HG03575 (cell line): ENCODE data around the gene PRKAB1.

Experiments used
- ATAC-seq: cut with Tn5 transposase; IDR thresholded peaks from one replicate; pipeline ENCODE4 v1.9.1; 2021; ENCODE audit not compliant: unreplicated experiment, insufficient number of reproducible peaks, low FRiP score; ENCODE audit errors: extremely low read depth

PRKAB1 gene

GRCh38 chr12:119659289-119659897, 8.5 kb upstream of the PRKAB1 start:
- ATAC-seq, result no peak

DNA sequence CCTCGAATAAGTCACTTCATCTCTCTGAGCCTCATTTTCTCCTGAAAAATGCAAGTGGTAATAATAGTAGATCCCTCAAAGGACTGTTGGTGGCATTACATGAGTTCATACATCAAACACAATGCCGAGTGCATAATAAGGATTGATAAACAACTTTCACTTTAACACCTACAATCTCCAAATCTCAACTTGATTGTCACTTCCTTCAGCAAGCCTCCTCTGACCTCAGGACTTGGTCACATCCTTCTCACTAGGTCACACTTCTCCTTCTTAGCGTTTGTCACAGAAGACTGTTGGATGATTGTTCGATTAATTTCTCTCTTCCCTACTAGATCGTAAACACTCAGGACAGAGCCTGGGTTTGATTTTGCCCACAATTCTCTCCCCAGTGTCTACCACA, 7.9 kb upstream of the PRKAB1 start:
- ATAC-seq, result no peak

- no peak for ATAC-seq
These were observed 6.1 kb upstream of the PRKAB1 start for GRCh38 chr12:119661882-119662281.

- no peak for ATAC-seq
These were observed 3.3 kb upstream of the PRKAB1 start for GRCh38 chr12:119664642-119665041.

DNA sequence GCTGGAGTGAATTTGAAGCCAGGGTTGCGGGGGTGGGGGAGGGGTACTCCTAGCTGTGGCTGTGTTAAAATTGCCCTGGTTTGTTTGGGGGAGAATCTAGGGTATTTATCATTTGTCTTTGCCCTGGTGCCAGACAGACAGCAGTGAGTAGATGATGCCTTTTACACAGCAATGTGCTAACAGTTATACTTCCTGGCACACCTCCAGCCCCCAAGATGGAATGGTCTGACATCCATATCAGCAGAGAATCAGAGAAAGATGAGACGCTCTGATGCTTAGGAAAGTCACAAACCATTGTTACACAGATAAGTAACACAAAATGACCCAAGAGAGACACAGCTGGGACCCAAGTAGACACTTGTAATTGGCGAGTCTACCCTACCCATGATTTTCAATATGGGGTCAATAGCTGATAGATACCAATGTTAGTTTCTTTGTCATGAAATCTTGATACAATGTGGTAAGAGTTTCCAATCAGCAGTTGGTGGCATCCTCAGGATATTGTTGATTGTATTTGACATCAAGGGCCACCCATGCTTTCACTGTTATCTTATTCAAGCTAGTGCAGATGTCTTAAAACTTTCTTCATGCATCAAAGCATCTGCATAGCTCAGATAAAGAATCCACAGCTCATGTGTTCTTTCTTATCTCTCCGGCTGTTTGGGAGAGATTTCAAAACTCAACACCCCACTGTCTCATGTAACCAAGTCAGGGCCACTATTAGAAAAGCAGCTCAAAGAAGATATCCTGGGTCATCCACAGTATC, 2.6 kb upstream of the PRKAB1 start:
- ATAC-seq, result no peak

DNA sequence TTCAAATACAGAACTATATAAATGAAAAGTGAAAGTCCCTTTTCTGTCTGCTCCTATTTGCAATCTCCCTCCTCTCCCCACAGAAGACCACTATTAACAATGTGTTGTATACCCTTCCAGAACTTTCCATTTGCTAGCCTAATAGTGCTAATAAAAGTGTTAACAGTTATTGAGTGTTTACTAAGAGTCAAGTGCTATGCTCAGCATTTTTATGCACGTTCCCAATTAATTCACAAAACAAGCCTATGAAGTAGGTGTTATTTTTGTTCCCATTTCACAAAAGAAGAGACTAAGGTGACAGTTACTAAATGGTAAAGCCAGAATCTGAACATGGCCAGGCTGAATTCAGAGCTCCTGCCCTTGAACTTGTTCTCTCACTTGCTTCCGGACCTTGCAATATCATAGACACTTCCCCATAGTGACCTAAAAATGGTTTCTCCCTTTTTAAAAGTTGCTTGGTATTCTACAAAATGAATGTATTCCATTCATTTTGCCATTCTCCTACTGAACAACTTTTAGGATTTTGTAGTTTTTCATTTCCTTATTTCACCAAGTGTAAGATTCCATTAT, 1.6 kb upstream of the PRKAB1 start:
- no peak for ATAC-seq

GRCh38 chr12:119666900-119667576, 895 bp upstream of the PRKAB1 start:
- no peak for ATAC-seq

DNA sequence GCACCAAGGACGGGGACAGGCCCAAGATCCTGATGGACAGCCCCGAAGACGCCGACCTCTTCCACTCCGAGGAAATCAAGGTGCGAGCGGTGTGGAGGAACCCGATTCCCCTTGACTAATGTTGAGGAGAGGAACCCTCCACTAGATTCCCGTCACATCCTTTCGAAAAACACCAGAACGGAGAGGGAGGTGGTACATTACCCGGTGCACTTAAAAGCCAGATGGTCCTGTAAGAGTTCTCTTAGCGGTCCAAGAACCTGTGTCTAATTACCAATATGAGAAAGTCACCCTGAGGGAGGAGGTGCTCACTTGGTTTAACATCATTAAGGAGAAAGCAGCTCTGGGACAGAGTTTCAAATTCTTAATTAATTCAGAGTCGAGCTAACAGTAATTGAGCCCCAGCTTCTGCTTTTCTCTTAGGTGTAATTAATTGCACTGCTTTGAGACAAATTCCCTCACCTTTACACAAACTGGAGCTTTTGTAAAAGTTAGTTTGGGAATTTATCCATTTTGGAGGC, 450 bp downstream of the PRKAB1 start:
- ATAC-seq, result no peak

DNA sequence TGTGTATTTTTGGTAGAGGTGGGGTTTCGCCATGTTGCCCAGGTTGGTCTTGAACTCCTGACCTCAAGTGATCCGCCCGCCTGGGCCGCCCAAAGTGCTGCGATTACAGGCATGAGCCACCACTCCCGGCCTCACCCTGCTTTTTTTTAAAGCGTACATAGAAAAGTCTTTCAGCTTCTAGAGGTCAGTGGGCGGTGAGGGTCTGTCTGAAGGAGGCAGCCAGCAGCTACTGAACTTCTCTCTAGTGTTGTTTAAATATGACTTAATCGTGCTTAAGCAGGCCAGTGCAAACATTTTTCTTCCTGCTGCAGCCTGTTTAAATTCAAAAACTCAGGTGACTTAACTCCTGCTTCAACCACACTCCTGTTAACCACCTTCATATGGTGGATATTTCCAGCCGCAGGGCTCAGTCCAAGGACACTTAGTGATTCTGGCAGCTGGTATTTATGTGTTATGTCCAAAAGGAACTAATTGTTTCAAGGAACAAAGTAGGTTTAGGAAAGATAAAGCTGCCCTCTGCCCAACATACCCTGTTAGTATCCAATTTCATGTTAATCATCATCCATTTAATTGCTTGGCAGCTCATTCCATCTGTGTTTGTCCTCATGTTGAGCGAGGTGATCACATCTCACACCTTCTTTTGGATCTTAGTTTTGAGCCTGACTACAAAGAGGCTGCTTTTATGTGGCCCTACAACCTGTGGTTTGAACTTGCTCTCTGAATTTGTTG, 2.0 kb downstream of the PRKAB1 start:
- ATAC-seq, result no peak

DNA sequence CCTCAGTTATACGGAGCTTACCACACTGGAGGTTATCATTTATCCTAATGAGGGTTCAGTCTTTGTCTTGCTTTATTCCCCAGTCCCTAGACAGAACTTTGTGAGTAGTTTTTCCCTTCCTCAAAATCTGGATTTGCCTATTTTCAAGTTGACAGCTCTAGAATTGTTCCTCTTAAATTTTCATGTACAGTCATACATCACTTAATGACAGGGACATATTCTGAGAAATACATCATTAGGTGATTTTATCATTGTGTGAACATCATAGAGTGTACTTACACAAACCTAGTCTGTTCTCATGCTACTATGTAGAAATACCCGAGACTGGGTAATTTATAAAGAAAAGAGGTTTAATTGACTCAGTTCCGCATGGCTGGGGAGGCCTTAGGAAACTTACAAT, 3.1 kb downstream of the PRKAB1 start:
- ATAC-seq, result no peak

DNA sequence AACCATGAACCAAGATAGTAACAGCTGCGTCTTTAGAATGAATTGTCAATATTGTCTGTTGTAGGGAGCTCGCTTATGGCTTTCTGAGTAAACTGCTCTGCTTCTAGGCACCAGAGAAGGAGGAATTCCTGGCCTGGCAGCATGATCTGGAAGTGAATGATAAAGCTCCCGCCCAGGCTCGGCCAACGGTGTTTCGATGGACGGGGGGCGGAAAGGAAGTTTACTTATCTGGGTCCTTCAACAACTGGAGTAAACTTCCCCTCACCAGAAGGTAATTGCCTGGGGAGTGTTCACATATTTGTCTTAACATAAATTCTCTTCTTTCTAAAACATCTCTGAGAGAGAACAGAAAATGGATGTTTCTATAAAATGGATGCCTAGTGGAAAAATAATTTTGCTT, 4.3 kb downstream of the PRKAB1 start:
- no peak for ATAC-seq

GRCh38 chr12:119673634-119674033, 5.7 kb downstream of the PRKAB1 start:
- ATAC-seq, result no peak

DNA sequence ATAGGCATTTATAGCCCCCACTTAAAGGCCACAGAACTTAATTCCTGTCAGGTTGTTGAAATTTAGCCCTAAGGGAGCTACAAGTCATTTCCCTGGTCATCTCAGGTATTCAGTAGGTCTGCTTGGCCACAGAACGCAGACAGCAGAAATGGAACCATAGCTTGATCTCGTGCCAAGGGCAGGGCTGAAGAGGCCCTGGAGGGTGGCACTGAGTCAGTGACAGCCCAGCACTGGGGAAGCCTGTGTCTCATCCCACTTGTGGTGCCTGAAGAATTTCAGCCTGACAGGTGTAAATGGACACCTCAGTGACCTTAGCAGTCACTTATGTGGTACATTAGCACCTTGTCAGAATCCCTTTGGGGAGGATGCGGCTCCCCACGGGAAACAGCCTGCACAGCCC, 6.6 kb downstream of the PRKAB1 start:
- ATAC-seq, result no peak

- no peak for ATAC-seq
These were observed 8.1 kb downstream of the PRKAB1 start for GRCh38 chr12:119676022-119676421.

DNA sequence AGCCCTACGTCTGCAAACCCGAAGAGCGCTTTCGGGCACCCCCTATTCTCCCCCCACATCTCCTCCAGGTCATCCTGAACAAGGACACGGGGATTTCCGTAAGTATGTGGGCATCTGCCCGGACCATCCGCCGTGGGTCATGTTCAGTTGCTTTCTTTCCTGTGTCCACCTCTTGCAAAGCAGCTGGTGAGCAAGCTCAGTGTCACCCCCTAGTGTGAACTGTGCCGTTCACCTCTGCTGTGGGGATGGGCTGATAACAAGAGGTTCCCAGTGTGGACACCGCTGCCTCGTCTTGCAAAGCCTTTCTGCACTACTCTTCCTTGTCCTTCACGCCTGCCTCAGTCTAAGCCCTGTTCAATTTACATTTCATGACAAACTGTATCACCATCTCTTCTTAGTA, 8.6 kb downstream of the PRKAB1 start:
- ATAC-seq, result no peak

- ATAC-seq, result no peak
These were observed 10.5 kb downstream of the PRKAB1 start for GRCh38 chr12:119678459-119678858.

GRCh38 chr12:119679081-119679480, 11.1 kb downstream of the PRKAB1 start:
- no peak for ATAC-seq

DNA sequence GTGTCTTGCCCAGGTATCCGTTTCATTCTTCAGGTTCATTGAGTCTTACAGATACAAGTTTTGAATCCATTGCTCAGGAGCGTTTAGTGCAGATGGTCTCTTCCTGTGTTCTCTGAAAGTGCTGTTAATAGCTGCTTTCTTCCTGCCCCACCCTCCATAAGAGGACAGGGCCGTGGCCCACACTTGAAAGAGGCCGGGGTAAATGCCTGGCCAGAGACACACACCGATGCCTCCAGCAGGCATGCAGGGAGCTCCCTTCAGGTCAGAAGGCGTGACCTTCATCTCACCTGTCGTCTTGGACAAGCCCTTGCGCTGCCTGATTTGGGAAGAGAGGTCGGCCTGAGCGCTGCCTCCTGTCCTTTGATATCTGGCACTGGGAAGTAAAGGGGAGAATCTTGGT, 11.6 kb downstream of the PRKAB1 start:
- no peak for ATAC-seq

DNA sequence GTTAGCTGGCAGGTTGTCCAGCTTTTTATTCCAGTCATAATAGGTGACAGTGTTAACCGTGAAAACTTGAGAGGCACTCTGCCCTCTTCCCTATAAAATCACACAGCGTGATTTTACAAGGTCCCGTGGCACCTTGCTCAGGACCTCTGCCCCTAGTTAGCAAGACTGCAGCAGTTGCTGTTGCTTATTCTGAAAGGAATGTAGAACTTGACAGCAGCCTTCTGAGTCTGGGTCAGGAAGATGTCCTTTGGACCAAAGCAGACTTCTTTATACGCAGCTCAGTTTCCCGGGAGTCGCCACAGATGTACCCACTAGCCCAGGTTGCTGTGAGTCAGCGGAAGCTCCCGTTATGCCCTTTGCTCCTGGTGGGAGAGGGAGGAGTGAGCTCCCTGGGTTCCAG, 13.2 kb downstream of the PRKAB1 start:
- no peak for ATAC-seq
